Activated CD4-positive, alpha-beta T cell treated with anti-CD3 and anti-CD28 coated beads for 1 hour (primary cell): ENCODE data around the gene PIK3R5.

Experiments used
- DNase-seq: peaks from one replicate; pipeline ENCODE4 v3.0.0-alpha.2; 2020

PIK3R5 gene

DNA sequence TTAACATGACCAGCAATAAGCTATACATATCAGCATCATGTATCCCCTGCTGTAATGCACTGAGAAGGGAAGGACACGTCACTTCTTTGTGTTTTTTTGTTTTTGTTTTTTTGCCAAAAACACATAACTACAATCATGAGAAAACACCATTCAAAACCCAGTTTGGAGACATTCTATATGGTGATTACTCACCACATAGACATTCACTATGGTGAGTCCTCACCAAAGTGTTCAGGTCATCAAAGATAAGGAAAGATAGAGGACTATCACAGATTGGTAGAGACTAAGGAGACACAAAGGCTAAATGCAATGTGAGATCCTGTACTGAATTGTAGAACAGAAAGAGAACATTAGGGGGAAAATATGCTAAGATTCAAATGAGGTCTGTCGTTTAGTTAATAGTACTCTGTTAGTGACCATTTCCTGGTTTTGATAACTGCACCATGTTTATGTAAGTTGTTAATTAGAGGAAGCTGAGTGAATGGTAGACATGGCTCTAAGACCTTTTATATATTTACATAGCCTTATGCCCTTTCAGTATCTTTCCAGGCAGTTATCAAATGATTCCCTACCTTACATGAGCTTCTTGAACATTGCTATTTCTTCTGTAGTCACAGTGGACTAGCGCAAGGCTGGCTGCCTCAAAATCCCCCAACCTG, 46.6 kb downstream of the PIK3R5 start:
- DNase-seq, result no peak

- no peak for DNase-seq
Measured at GRCh38 chr17:8916466-8916865, 49.0 kb downstream of the PIK3R5 start.

DNA sequence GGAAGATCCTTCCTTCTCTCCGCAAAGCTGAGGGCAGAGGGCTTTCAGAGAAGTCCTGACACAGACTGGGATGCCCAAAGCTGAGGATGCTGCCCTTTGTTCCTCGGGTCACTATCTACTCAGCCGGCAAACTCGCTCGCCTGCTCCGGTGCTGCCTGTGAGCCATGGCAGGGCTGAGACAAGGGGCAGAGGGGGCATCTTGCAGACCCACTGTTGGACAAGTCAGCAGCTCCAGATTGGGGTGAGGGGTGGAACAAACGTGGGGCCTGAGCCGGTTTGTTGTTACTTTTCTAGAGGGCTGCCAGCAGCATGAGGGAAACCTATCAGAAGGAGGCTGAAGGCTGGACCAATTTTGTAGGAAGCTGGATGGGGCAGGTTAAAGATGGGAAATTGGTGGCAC, 51.0 kb downstream of the PIK3R5 start:
- DNase-seq, result no peak

DNA sequence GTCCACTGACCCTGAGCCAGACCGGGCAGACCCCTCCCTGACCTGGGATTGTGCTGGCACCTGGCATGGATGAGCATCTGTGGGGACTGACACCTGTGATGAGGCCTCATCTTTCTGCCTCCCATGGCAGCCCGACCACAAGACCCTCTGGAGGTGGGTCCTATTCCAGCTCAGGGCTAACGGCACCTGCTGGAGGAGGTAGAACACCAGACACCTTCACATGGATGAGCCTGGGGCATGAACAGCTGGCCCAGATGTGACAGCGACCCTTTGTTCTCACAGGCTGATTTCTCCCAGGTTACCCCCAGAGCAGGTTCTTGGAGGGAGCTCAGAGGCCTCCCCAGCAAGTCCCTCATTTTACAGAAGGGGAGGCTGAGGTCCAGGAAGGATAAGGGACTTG, 51.6 kb downstream of the PIK3R5 start:
- no peak for DNase-seq

DNA sequence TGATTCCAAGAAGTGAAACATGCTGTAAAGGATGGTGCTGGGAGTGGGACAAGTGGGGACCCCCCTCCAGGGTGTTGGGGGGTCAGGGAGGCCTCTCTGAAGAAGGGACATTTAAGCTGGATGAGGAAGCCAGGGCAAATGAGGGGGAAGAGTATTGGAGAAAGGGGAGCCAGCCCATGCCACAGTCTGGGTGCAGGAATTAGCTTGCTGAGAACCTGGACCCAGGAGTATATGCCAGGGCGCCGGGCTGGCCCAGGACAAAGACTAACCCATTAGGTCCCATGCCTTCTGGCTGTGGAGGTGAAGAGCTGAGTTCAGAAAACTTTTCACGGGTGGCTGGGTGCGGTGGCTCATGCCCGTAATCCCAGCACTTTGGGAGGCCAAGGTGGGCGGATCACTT, 52.4 kb downstream of the PIK3R5 start:
- no peak for DNase-seq

GRCh38 chr17:8912084-8912981, 53.2 kb downstream of the PIK3R5 start:
- DNase-seq, result no peak

GRCh38 chr17:8910969-8911604, 54.4 kb downstream of the PIK3R5 start:
- no peak for DNase-seq

DNA sequence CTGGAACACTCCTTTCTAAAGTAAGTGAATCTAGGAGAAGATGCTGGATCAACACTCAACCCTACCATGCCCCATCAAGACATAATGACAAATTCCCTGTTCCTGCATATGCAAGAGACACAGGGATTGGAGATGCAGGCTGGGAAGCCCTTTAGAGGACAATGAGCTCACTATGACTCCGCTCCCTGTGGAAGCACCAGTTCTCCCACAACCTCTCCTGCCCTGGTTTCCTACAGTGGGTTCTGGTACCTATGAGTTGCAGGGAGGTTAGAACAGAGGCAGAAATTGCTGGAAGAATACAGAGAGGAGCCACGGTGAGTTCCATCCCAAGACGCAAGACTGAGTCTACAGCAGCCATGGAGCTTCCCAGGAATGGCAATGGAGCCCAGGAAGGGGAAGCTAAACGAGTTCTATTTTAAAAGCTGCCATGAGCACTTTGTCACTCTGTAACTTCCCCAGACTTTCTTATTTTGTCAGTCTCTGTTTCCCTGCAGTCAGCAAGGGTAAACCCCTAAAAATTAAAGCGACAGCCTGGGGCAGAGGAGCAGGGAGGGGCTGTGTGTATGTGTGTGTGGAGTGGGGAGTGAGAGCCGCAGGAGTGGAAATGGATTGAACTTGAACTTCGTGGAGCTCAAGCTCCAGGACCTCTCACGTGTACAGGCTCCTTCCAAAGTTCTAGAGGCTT, 55.8 kb downstream of the PIK3R5 start:
- DNase-seq, result no peak

GRCh38 chr17:8905331-8905730, 60.2 kb downstream of the PIK3R5 start:
- DNase-seq, result no peak

GRCh38 chr17:8904686-8905085, 60.8 kb downstream of the PIK3R5 start:
- DNase-seq, result no peak

DNA sequence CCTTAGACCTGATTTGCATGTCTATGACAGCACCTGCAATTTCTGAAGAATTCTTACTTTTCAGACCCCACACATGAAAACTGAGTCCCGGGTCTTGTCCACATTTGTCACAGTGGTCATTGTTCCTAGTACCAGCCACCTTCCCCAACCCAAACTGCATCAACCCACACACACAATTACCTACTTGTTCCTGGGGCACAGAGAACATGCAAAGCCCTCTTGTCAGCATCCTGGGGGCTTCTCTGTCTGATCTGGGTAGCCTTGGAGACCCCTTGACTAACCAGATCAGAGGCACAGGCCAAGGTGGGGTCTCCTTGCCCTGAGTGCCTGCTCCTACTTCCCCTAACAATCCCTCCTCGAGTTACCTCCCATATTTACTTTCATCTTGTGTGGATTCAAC, 61.3 kb downstream of the PIK3R5 start:
- DNase-seq, result no peak

DNA sequence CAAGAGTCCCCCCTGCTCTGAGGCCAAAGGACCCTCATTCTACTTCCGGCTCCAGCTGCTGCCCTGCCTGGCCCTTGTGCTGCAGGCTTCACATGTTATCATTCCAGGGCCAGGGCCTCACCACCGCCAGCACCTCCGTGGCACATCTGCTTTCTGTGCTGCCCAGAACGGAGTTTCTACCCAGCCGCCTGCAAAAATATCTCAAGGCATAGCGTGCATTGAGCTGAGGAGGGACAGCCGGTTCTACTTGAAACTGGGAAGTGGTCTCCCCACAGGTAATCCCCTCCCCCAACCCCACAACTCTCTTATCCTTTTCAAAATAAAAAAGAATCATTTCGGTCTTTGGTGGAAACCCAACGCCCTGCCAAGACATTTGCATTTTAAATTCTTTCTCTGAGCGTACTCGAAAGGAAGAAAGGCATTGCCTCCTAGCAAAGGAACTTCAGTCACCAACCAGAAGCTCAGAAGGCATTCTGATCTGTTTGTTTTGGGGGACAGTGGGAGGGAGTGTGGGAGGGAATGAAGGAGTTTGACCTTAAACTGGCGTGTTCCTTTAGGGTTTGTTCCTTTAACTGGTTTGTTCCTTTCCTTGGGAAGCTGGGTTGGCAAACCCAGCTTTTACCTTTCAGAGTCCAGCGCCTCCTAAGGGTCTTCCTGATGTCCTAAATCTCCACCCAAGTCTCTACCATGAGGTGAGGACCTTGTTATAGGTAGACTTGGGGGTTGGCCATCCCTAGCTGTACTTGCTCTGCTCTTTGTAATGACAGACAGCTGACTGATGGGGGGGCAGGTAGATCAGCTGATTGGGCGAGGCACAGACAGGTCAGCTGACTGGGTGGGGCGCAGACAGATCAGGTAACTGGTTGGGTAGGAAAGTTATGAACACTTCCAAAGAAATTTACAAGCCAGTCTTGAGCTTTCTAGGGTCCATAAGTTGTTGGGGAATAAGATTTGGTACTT, 64.6 kb downstream of the PIK3R5 start:
- no peak for DNase-seq

GRCh38 chr17:8900207-8900606, 65.3 kb downstream of the PIK3R5 start:
- no peak for DNase-seq

DNA sequence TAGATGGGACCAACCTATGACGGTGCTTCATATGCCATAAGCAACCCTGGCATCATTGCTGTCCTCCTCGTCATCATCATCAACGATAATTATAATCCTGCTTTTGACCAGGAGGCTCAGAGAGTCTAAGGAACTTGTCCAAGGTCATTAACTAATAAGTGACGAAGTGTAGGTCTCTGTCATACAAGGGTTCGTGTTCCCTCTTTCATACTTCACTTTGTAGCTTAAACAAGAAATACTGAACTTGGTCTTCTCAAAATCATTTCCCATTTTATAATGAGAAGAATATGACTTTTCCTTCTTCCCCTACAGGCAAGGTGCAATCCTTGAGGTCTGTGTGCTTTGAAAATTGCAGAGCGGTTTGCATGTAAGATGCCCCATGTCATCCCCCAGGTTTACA, 66.9 kb downstream of the PIK3R5 start:
- DNase-seq, result no peak

- DNase-seq, result no peak
Measured at GRCh38 chr17:8898126-8898525, 67.4 kb downstream of the PIK3R5 start.

GRCh38 chr17:8896641-8897635, 68.6 kb downstream of the PIK3R5 start:
- no peak for DNase-seq

DNA sequence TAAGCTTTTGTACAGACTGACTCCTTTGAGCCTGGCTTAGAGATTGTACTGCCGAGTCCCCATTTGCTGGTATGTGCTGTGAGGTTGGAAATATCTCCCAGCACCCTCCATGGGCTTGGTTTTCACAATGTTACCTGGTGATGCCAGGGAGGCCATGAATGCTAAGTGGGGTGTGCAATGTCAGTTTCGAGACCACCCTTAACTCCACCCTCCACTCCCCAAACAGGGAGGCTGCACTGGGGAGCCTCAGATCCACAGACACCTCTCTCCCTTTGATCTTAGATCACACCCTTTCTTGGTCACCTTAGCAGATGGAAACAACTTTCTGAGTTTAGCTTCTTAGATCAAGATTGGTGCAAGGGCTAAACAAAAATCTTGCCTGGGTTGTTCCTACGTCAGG, 69.4 kb downstream of the PIK3R5 start:
- DNase-seq, result no peak

DNA sequence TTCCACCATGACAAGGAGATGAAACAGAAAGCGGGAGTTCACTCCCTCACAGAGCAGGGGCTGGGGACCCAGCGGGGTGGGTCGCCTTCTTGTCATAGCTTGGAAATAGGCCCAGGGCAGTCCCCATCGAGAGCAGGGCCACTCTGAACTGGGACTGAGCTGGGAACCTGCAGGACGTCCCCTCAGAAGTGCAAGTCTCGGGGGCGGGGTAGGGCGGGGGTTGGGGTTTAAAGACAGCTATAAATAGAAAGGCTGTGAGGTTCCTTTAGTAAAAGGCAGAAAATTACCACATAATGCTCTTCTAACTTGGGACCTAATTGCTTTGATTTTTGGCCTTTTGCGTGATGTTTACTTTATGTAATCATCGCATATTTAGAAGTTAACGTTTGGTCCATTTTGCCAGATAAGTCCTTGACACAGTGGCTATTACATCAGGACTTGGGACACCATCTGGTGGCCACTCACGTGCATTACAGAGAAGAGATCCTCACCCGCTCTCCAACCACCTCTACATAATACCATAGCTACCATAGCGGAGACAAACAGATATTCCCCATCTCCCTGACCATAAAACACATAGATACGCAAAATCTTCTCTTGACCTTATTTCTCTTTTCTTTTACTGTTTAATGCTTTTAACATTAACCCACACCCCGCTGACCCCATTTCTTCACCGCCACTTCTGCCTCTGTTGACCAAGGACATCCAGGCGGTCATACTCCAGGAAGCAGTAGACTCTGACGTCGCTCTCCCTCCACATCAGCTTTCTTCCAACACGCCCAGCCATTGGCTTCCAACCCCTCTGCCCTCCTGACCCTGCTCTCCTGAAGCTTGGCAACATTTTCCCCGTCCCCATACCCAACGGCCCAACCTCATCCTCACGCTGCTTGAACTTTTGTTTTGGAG, 70.6 kb downstream of the PIK3R5 start:
- peak; percentile 26 for DNase-seq

- no peak for DNase-seq
Measured at GRCh38 chr17:8894202-8894671, 71.3 kb downstream of the PIK3R5 start.
